ENCODE data around the gene EXOSC10. TPM values are rescaled to one million over a fixed set of nuclear protein-coding genes. Genes with fewer than 3 reads are reported as not detected.

The EXOSC10 gene
- total RNA-seq, 2 donors from 2014 or later: 37.9 to 83.4 TPM

DNA sequence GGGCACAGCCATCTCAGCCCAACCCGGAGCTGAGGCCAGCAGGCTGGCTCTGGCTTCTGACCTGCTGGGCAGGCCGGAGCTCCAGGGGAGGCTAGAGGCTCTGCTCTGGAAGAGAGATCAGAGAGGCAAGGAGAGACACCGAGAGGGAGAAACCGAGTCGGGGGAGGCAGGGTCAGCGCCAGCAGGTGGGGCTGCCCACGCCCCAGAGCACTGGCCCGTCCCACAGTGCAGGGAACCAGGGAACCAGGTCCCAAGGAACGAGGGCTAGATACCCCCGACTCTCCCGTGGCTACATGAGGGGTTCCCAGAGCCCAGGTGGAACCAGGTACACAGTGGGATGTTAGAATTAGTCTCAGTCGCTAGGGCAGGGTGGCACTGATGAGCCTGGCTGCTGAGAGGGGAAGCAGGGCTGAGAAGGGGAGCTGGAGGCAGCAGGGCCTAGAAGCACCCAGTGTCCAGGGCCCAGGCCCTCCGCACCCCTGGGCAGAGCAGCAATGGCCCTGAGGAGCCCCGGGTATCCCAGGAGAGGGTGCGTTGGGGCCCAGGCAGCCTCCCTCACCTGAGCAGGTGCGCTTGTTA is 54.7 kb downstream of the EXOSC10 start:
- TF ChIP-seq CTCF (IDR thresholded peaks at IDR 0.05): no peak
- no peak for TF ChIP-seq POLR2A (IDR thresholded peaks at IDR 0.05)
- Histone ChIP-seq H3K36me3 (replicated peaks in 1 of 2; ENCODE audit: insufficient read depth in 1 of 2, low read depth in 2 of 2) (no peaks in the 10 kb centered on the region), H3K4me1 (no peaks in the 10 kb centered on the region), H3K27me3 (no peaks in the 10 kb centered on the region), H3K27ac (no peak overlapping the region), H3K9me3 (no peaks in the 10 kb centered on the region), H3K4me3 (no peak overlapping the region)
- intact Hi-C loops (cut with DNase I): no loop called here
- no peak for ATAC-seq
- 79 to 86% methylated on average over 12 to 15 of the region's 16 CpGs for WGBS, 2 donors
- no peak for DNase-seq

DNA sequence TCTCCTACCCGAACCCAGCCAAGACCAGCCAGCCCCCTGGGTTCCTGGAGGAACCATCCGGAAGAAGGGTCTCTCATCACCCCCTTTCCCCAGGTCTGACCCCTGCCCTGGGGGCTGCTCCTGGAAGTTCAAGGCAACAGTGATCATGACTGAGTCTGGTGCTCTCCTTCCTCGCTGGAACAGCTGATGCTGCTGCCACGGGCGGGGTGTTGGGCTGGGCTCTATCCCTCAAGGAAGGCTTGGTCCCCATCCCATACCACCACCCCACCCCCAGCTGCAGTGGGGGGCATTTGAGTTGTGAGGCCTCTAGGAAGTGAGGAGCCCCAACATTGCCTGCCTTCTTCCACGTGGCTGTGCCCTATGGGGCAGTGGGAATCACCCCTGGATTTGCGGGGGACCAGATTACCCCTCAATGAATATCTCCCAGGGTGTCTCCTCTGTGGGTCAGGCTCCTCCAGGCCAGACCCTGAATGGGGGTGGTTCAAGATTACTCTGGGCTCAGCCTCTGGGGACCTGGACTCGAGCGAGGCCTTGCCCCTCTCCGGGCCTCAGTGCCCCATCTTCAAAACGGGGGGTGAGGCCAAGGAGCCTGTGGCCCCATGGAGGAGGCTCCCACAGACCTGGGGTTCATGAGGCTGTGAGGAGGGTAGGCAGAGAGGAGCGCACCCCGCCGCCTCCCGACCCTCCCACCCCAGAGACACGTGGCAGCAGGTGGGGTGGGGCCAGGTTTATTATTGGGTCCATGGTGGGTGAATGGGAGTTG is 55.4 kb downstream of the EXOSC10 start:
- no peaks in the 10 kb centered on the region for H3K9me3 ChIP-seq
- WGBS, 2 donors: 67 to 73% methylated on average over 7 to 13 of the region's 16 CpGs
- H3K4me3 ChIP-seq: no peak overlapping the region
- no peaks in the 10 kb centered on the region for H3K36me3 ChIP-seq (replicated peaks in 1 of 2; ENCODE audit: insufficient read depth in 1 of 2, low read depth in 2 of 2)
- ATAC-seq (no peak), DNase-seq (no peak)
- no peaks in the 10 kb centered on the region for H3K4me1 ChIP-seq
- H3K27me3 ChIP-seq: no peaks in the 10 kb centered on the region
- no peak for TF ChIP-seq POLR2A (IDR thresholded peaks at IDR 0.05)
- no peak for TF ChIP-seq CTCF (IDR thresholded peaks at IDR 0.05)
- intact Hi-C loops (cut with DNase I): no loop called here
- H3K27ac ChIP-seq: no peak overlapping the region

- H3K27me3 ChIP-seq: no peaks in the 10 kb centered on the region
- no peaks in the 10 kb centered on the region for H3K36me3 ChIP-seq (replicated peaks in 1 of 2; ENCODE audit: insufficient read depth in 1 of 2, low read depth in 2 of 2)
- WGBS, 2 donors: 72 to 81% methylated on average over 17 to 19 of the region's 19 CpGs
- H3K4me1 ChIP-seq: no peaks in the 10 kb centered on the region
- intact Hi-C loops (cut with DNase I): no loop called here
- ATAC-seq (no peak), DNase-seq (no peak)
- H3K4me3 ChIP-seq: no peak overlapping the region
- no peaks in the 10 kb centered on the region for H3K9me3 ChIP-seq
- no peak for TF ChIP-seq POLR2A (IDR thresholded peaks at IDR 0.05)
- no peak for TF ChIP-seq CTCF (IDR thresholded peaks at IDR 0.05)
- H3K27ac ChIP-seq: no peak overlapping the region
These were observed 56.4 kb downstream of the EXOSC10 start for GRCh38 chr1:11042995-11043874.

DNA sequence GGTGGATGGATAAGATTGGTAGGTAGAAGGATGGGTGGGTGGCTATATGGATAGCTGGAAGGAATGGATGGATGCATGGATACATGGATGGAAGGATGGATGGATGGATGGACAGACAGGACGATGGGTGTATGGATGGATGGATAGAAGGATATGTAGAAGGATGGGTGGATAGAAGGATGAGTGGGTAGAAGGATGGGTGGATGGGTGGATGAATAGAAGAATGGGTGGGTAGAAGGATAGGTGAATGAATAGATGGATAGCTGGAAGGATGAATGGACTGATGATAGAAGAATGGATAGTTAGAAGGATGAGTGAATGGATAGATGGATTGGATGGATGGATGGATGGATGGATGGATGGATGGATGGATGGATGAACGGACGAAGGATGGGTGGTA is 57.6 kb downstream of the EXOSC10 start:
- H3K27ac ChIP-seq: no peak overlapping the region
- H3K9me3 ChIP-seq: no peaks in the 10 kb centered on the region
- no peaks in the 10 kb centered on the region for H3K4me1 ChIP-seq
- H3K4me3 ChIP-seq: no peak overlapping the region
- DNase-seq (no peak), ATAC-seq (no peak)
- no peak for TF ChIP-seq CTCF (IDR thresholded peaks at IDR 0.05)
- no peak for TF ChIP-seq POLR2A (IDR thresholded peaks at IDR 0.05)
- intact Hi-C loops (cut with DNase I): no loop called here
- H3K36me3 ChIP-seq (replicated peaks in 1 of 2; ENCODE audit: insufficient read depth in 1 of 2, low read depth in 2 of 2): no peaks in the 10 kb centered on the region
- H3K27me3 ChIP-seq: no peaks in the 10 kb centered on the region
- WGBS, 2 donors: 55 to 66% methylated on average over 3 of the region's 3 CpGs

Data from body of pancreas (tissue), 4 donors.